ENCODE measurements around the gene ZMYM3. TPM values are rescaled to one million over a fixed set of nuclear protein-coding genes. Genes with fewer than 3 reads are reported as not detected.

Gene ZMYM3
- total RNA-seq, 6 experiments from 2014 or later, result 8.2 to 13.7 (median 10.1) TPM

- intact Hi-C loops (cut with DNase I), result no loop called here
- 22% methylated on average over 2 of the region's 2 CpGs for WGBS (ENCODE audit: insufficient coverage, low coverage, low lambda C conversion rate, missing lambda C conversion rate)
- Histone ChIP-seq H3K9me3 (no peaks in the 10 kb centered on the region), H3K27me3 (no peaks in the 10 kb centered on the region), H3K27ac (no peak overlapping the region), H3K4me3 (no peak overlapping the region), H3K36me3 (peaks cover 0 to 10% (median 0%) of the 10 kb centered on the region in 4 donors), H3K4me1 (peaks cover 0 to 59% (median 17%) of the 10 kb centered on the region in 4 donors)
- TF ChIP-seq POLR2A (IDR thresholded peaks at IDR 0.05) (no peak), CTCF (IDR thresholded peaks at IDR 0.05) (no peak)
- peak in 2 of 4 donors; percentile 11 to 21 for ATAC-seq
- no peak for DNase-seq
These were observed 28.9 kb downstream of the ZMYM3 start for GRCh38 chrX:71225009-71225408.

- no peaks in the 10 kb centered on the region for H3K27me3 ChIP-seq
- peaks cover 0 to 60% (median 17%) of the 10 kb centered on the region in 4 donors for H3K4me1 ChIP-seq
- H3K27ac ChIP-seq, result no peak overlapping the region
- no peak for ATAC-seq
- 53% methylated on average over 4 of the region's 32 CpGs for WGBS (ENCODE audit: insufficient coverage, low coverage, low lambda C conversion rate, missing lambda C conversion rate)
- no peaks in the 10 kb centered on the region for H3K9me3 ChIP-seq
- no peak for DNase-seq
- no peak overlapping the region for H3K4me3 ChIP-seq
- peaks cover 0 to 10% (median 0%) of the 10 kb centered on the region in 4 donors for H3K36me3 ChIP-seq
- no peak for TF ChIP-seq CTCF (IDR thresholded peaks at IDR 0.05)
- TF ChIP-seq POLR2A (IDR thresholded peaks at IDR 0.05), result no peak
- intact Hi-C loops (cut with DNase I), result no loop called here
These were observed 29.7 kb downstream of the ZMYM3 start for GRCh38 chrX:71224098-71224708.

- peaks cover 0 to 10% (median 0%) of the 10 kb centered on the region in 4 donors for H3K36me3 ChIP-seq
- TF ChIP-seq CTCF (IDR thresholded peaks at IDR 0.05) (no peak), POLR2A (IDR thresholded peaks at IDR 0.05) (no peak)
- 73% methylated on average over 11 of the region's 18 CpGs for WGBS (ENCODE audit: insufficient coverage, low coverage, low lambda C conversion rate, missing lambda C conversion rate)
- no peaks in the 10 kb centered on the region for H3K27me3 ChIP-seq
- intact Hi-C loops (cut with DNase I), result no loop called here
- H3K4me1 ChIP-seq, result peaks cover 0 to 60% (median 13%) of the 10 kb centered on the region in 4 donors
- H3K9me3 ChIP-seq, result no peaks in the 10 kb centered on the region
- ATAC-seq (no peak), DNase-seq (no peak)
- H3K4me3 ChIP-seq, result no peak within 1 kb of the TSS
- H3K27ac ChIP-seq, result no peak within 1 kb of the TSS
These were observed 31.0 kb downstream of the ZMYM3 start, which contains the start of gene GJB1 for GRCh38 chrX:71222929-71223328. Gene GJB1, plus strand, starts transcription at chrX:71223224. Its CDS starts 484 bp downstream, at chrX:71223708.

- peaks cover 0 to 55% (median 12%) of the 10 kb centered on the region in 4 donors for H3K4me1 ChIP-seq
- H3K27me3 ChIP-seq, result no peaks in the 10 kb centered on the region
- peaks cover 0 to 10% (median 0%) of the 10 kb centered on the region in 4 donors for H3K36me3 ChIP-seq
- H3K4me3 ChIP-seq, result no peak overlapping the region
- H3K27ac ChIP-seq, result no peak overlapping the region
- no CpG with 5 or more reads among the region's 1 CpG for WGBS (ENCODE audit: insufficient coverage, low coverage, low lambda C conversion rate, missing lambda C conversion rate)
- intact Hi-C loops (cut with DNase I), result no loop called here
- TF ChIP-seq POLR2A (IDR thresholded peaks at IDR 0.05), result no peak
- TF ChIP-seq CTCF (IDR thresholded peaks at IDR 0.05), result no peak
- no peak for ATAC-seq
- H3K9me3 ChIP-seq, result no peaks in the 10 kb centered on the region
- DNase-seq, result no peak
These were observed 32.8 kb downstream of the ZMYM3 start for GRCh38 chrX:71221145-71221544.

Measured in right lobe of liver (tissue), 6 donors.